SKM-1 (cell line): Measurements from ENCODE around the gene GSE1.

Experiments used
- DNase-seq: peaks from one replicate; lab custom pipeline; 2025; ENCODE audit not compliant: unreplicated experiment; lab: John Stamatoyannopoulos, UW

GSE1 gene

GRCh38 chr16:85605051-85605911 lies 7.8 kb upstream of the GSE1 start:
- DNase-seq: no peak

GRCh38 chr16:85605912-85606841 lies 6.9 kb upstream of the GSE1 start:
- no peak for DNase-seq

- no peak for DNase-seq
Measured at GRCh38 chr16:85606904-85607303, 6.2 kb upstream of the GSE1 start.

- no peak for DNase-seq
Measured at GRCh38 chr16:85607321-85607765, 5.8 kb upstream of the GSE1 start.

- DNase-seq: no peak
Measured at GRCh38 chr16:85607796-85608514, 5.2 kb upstream of the GSE1 start.

GRCh38 chr16:85608515-85608885 lies 4.6 kb upstream of the GSE1 start:
- DNase-seq: no peak

- no peak for DNase-seq
Measured at GRCh38 chr16:85608887-85609286, 4.2 kb upstream of the GSE1 start.

- DNase-seq: no peak
Measured at GRCh38 chr16:85609539-85609938, 3.6 kb upstream of the GSE1 start.

- DNase-seq: no peak
Measured at GRCh38 chr16:85610059-85610445, 3.1 kb upstream of the GSE1 start.

GRCh38 chr16:85610446-85611193 lies 2.5 kb upstream of the GSE1 start:
- peak; percentile 83 for DNase-seq

GRCh38 chr16:85611194-85611443 lies 2.0 kb upstream of the GSE1 start:
- DNase-seq: no peak

- DNase-seq: peak; percentile 19
Measured at GRCh38 chr16:85611444-85612190, 1.5 kb upstream of the GSE1 start.

GRCh38 chr16:85612191-85612800 lies 826 bp upstream of the GSE1 start:
- no peak for DNase-seq

- peak; percentile 16 for DNase-seq
Measured at GRCh38 chr16:85613604-85614337, 649 bp downstream of the GSE1 start.

- no peak for DNase-seq
Measured at GRCh38 chr16:85614338-85615013, 1.4 kb downstream of the GSE1 start.

GRCh38 chr16:85615014-85615851 lies 2.1 kb downstream of the GSE1 start:
- DNase-seq: no peak

- DNase-seq: peak; percentile 95
Measured at GRCh38 chr16:85615852-85616606, 2.9 kb downstream of the GSE1 start.
